AG09309 (cell line): Measurements from ENCODE around the gene AASDH.

ENCODE experiments used
- DNase-seq: peaks from one replicate; pipeline ENCODE4 v3.0.0-alpha.2; 2010; ENCODE audit warnings: low read depth
- H3K4me3 ChIP-seq: 2 replicates; pipeline ENCODE4 v1.5.1; 2011; ENCODE audit warnings: mild to moderate bottlenecking, low read depth, low read length, moderate library complexity; ENCODE audit not compliant: control insufficient read depth
- CTCF ChIP-seq: IDR thresholded peaks from 2 replicates; pipeline ENCODE4 v1.5.1; 2011; ENCODE audit warnings: mild to moderate bottlenecking, low read depth, low read length, inconsistent platforms; ENCODE audit not compliant: insufficient read depth, control insufficient read depth; ENCODE audit errors: missing control alignments

AASDH gene, protein sequence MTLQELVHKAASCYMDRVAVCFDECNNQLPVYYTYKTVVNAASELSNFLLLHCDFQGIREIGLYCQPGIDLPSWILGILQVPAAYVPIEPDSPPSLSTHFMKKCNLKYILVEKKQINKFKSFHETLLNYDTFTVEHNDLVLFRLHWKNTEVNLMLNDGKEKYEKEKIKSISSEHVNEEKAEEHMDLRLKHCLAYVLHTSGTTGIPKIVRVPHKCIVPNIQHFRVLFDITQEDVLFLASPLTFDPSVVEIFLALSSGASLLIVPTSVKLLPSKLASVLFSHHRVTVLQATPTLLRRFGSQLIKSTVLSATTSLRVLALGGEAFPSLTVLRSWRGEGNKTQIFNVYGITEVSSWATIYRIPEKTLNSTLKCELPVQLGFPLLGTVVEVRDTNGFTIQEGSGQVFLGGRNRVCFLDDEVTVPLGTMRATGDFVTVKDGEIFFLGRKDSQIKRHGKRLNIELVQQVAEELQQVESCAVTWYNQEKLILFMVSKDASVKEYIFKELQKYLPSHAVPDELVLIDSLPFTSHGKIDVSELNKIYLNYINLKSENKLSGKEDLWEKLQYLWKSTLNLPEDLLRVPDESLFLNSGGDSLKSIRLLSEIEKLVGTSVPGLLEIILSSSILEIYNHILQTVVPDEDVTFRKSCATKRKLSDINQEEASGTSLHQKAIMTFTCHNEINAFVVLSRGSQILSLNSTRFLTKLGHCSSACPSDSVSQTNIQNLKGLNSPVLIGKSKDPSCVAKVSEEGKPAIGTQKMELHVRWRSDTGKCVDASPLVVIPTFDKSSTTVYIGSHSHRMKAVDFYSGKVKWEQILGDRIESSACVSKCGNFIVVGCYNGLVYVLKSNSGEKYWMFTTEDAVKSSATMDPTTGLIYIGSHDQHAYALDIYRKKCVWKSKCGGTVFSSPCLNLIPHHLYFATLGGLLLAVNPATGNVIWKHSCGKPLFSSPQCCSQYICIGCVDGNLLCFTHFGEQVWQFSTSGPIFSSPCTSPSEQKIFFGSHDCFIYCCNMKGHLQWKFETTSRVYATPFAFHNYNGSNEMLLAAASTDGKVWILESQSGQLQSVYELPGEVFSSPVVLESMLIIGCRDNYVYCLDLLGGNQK

GRCh38 chr4:56387023-56388001 lies at the start of gene AASDH:
Gene AASDH (minus strand): TSS chr4:56387491. CDS start chr4:56384299, 3,192 bp downstream.
- no peak for TF ChIP-seq CTCF
- DNase-seq = peak; percentile 71
- H3K4me3 ChIP-seq = peak within 1 kb of the TSS; percentile 87

GRCh38 chr4:56435140-56435926 lies 48.0 kb upstream of the AASDH start, which contains the start of gene PPAT:
Gene PPAT (minus strand): TSS chr4:56435615. CDS start chr4:56435477, 138 bp downstream.
- peak; percentile 83 for DNase-seq
- TF ChIP-seq CTCF = peak; percentile 11
- peak within 1 kb of the TSS; percentile 91 for H3K4me3 ChIP-seq

DNA sequence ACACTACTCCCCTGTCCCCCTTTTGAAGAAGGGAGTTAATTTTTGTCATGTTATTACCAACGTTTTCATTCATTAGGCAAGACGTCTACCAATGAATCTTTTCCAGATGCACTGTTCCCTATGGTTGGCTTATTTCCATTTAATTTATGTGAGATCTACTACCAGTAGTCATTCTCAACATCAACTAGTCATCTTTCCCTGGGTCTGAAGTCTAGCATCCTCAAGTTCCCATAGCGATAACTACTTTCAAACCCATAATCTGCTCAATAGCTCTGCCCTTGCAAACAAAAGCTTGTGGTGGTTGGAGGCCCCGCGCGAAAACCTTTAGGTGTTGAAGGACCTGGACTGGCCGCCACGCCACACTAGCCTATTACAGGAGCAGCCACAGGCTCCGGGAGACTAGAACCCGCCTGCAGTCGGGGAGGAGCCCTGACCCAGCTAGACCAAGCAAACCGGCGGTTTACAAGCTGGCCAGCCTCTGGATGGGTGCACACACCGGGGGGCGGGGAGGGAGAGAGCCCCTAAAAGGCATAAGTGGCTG lies 47.4 kb upstream of the AASDH start:
- TF ChIP-seq CTCF = no peak
- DNase-seq = no peak
- peak overlapping the region; percentile 91 for H3K4me3 ChIP-seq

DNA sequence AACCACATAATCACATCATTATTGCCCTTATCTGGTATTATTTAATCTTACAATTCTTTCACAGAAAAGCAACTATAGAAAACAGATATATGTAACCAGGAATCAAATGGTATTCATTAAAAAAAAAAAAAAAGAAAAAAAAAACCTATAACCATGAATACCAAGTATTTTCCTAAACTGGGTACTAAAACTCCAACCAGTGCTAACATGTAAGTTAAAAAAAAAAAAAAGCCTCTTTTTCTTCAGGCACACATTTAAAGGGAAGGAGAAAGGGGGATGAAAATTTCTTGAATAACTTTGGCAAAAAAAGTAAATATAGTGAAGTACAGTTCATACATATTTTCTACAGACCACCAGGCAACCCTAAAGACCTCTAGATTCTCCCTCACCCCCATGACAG lies 46.0 kb upstream of the AASDH start:
- TF ChIP-seq CTCF = no peak
- no peak for DNase-seq
- no peak overlapping the region for H3K4me3 ChIP-seq

DNA sequence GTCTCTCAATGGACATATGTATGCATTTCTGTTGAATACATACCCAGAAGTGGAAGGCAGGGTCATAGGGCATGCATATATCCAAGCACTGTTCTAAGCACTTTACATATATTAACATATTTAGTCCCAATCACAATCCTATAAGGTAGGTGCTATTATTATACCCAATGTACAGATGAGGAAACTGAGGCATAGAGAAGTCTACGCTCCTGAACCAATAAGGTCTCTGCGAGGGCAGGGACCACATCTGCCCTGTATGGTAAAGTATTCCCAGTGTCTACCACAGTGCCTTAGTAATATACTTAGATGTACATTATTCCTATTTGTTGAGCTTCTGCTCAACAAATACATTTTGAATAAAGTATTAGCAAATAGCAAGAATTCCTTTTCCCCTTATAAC lies 42.9 kb upstream of the AASDH start:
- no peak for TF ChIP-seq CTCF
- H3K4me3 ChIP-seq = no peak overlapping the region
- no peak for DNase-seq
